ENCODE results near the gene LDLR.
A peak's percentile ranks its signal among the peaks of the same experiment; 100 is the strongest.
"Not testable (repeated sequence)": the region's sequence is repeated elsewhere in the genome, so short reads cannot be mapped to it uniquely, and the experiment has no call there.

LDLR gene

DNA sequence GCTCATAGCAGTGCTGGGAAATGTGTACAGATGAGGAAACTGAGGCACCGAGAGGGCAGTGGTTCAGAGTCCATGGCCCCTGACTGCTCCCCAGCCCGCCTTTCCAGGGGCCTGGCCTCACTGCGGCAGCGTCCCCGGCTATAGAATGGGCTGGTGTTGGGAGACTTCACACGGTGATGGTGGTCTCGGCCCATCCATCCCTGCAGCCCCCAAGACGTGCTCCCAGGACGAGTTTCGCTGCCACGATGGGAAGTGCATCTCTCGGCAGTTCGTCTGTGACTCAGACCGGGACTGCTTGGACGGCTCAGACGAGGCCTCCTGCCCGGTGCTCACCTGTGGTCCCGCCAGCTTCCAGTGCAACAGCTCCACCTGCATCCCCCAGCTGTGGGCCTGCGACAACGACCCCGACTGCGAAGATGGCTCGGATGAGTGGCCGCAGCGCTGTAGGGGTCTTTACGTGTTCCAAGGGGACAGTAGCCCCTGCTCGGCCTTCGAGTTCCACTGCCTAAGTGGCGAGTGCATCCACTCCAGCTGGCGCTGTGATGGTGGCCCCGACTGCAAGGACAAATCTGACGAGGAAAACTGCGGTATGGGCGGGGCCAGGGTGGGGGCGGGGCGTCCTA, 15.9 kb downstream of the LDLR start:
- no peak for DNase-seq (ENCODE audit: low spot score)

DNA sequence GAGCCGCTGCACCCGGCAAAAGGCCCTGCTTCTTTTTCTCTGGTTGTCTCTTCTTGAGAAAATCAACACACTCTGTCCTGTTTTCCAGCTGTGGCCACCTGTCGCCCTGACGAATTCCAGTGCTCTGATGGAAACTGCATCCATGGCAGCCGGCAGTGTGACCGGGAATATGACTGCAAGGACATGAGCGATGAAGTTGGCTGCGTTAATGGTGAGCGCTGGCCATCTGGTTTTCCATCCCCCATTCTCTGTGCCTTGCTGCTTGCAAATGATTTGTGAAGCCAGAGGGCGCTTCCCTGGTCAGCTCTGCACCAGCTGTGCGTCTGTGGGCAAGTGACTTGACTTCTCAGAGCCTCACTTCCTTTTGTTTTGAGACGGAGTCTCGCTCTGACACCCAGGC, 17.2 kb downstream of the LDLR start:
- DNase-seq (ENCODE audit: low spot score): no peak

DNA sequence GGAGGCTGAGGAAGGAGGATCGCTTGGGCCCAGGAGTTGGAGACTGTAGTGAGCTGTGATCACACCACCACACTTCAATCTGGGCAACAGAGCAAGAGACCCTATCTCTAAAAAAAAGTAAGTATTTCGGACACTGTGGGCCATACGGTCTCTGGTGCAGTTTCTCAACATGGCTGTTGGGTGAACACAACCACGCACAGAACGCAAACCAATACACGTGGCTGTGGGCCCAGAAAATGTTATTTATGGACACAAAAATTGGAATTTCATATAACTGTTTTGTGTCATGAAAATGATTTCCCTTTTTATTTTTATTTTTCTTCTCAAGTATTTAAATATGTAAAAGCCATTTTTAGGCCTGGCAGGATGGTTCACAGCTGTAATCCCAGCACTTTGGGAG, 19.5 kb downstream of the LDLR start:
- DNase-seq (ENCODE audit: low spot score): no peak

DNA sequence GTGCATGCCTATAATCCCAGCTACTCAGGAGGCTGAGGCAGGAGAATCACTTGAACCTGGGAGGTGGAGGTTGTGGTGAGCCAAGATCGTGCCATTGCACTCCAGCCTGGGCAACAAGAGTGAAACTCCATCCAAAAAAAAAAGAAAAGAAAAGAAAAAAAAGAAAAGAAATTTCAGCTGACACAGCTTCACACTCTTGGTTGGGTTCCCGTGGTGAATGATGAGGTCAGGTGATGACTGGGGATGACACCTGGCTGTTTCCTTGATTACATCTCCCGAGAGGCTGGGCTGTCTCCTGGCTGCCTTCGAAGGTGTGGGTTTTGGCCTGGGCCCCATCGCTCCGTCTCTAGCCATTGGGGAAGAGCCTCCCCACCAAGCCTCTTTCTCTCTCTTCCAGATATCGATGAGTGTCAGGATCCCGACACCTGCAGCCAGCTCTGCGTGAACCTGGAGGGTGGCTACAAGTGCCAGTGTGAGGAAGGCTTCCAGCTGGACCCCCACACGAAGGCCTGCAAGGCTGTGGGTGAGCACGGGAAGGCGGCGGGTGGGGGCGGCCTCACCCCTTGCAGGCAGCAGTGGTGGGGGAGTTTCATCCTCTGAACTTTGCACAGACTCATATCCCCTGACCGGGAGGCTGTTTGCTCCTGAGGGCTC, 22.0 kb downstream of the LDLR start:
- no peak for DNase-seq (ENCODE audit: low spot score)

DNA sequence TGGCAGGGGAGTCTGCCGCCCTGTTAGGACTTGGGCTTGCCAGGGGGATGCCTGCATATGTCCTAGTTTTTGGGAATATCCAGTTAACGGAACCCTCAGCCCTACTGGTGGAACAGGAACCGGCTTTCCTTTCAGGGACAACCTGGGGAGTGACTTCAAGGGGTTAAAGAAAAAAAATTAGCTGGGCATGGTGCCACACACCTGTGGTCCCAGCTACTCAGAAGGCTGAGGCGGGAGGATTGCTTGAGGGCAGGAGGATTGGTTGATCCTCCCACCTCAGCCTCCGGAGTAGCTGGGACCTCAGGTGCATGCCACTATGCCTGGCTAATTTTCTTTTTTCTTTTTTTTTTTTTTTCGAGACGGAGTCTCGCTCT, 22.5 kb downstream of the LDLR start:
- DNase-seq (ENCODE audit: low spot score): no peak

DNA sequence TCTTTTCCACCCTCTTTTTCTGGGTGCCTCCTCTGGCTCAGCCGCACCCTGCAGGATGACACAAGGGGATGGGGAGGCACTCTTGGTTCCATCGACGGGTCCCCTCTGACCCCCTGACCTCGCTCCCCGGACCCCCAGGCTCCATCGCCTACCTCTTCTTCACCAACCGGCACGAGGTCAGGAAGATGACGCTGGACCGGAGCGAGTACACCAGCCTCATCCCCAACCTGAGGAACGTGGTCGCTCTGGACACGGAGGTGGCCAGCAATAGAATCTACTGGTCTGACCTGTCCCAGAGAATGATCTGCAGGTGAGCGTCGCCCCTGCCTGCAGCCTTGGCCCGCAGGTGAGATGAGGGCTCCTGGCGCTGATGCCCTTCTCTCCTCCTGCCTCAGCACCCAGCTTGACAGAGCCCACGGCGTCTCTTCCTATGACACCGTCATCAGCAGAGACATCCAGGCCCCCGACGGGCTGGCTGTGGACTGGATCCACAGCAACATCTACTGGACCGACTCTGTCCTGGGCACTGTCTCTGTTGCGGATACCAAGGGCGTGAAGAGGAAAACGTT, 24.0 kb downstream of the LDLR start:
- no peak for DNase-seq (ENCODE audit: low spot score)

DNA sequence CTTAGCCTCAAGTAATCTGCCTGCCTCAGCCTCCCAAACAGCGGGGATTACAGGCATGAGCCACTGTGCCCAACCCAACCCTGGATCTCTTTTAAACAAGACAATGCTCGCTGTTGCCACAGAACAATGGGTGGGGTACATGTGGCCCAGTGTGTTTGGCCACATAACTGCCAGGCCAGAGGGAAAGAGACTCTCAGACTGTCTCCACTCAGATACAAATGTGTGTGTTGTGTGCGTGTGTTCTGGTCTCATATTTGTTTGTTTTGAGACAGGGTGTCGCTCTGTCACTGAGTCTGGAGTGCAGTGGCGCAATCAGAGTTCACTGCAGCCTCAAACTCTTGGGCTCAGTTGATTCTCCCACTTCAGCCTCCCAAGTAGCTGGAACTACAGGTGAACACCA, 25.8 kb downstream of the LDLR start:
- DNase-seq (ENCODE audit: low spot score): no peak

DNA sequence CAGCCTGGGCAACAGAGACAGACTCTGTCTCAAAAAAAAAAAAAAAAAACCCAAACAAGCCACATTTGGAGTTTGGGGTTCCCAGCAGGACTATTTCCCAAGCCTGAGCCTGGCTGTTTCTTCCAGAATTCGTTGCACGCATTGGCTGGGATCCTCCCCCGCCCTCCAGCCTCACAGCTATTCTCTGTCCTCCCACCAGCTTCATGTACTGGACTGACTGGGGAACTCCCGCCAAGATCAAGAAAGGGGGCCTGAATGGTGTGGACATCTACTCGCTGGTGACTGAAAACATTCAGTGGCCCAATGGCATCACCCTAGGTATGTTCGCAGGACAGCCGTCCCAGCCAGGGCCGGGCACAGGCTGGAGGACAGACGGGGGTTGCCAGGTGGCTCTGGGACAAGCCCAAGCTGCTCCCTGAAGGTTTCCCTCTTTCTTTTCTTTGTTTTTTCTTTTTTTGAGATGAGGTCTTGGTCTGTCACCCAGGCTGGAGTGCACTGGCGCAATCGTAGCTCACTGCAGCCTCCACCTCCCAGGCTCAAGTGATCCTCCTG, 26.7 kb downstream of the LDLR start:
- no peak for DNase-seq (ENCODE audit: low spot score)

DNA sequence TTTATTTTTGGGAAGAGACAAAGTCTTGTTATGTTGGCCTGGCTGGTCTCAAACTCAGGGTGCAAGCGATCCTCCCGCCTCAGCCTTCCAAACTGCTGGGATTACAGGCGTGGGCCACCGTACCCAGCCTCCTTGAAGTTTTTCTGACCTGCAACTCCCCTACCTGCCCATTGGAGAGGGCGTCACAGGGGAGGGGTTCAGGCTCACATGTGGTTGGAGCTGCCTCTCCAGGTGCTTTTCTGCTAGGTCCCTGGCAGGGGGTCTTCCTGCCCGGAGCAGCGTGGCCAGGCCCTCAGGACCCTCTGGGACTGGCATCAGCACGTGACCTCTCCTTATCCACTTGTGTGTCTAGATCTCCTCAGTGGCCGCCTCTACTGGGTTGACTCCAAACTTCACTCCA, 27.2 kb downstream of the LDLR start:
- DNase-seq (ENCODE audit: low spot score): no peak

DNA sequence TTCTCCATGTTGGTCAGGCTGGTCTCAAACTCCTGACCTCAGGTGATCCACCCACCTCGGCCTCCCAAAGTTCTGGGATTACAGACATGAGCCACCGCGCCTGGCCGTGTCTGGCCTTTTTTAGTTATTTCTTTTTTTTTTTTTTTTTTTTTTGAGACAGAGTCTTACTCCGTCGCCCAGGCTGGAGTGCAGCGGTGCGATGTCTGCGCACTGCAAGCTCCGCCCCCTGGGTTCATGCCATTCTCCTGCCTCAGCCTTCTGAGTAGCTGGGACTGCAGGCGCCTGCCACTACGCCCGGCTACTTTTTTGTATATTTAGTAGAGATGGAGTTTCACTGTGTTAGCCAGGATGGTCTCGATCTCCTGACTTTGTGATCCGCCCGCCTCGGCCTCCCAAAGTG, 32.7 kb downstream of the LDLR start:
- DNase-seq (ENCODE audit: low spot score): not testable (repeated sequence)

DNA sequence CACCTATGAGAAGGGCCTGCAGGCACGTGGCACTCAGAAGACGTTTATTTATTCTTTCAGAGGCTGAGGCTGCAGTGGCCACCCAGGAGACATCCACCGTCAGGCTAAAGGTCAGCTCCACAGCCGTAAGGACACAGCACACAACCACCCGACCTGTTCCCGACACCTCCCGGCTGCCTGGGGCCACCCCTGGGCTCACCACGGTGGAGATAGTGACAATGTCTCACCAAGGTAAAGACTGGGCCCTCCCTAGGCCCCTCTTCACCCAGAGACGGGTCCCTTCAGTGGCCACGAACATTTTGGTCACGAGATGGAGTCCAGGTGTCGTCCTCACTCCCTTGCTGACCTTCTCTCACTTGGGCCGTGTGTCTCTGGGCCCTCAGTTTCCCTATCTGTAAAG, 33.9 kb downstream of the LDLR start:
- no peak for DNase-seq (ENCODE audit: low spot score)

DNA sequence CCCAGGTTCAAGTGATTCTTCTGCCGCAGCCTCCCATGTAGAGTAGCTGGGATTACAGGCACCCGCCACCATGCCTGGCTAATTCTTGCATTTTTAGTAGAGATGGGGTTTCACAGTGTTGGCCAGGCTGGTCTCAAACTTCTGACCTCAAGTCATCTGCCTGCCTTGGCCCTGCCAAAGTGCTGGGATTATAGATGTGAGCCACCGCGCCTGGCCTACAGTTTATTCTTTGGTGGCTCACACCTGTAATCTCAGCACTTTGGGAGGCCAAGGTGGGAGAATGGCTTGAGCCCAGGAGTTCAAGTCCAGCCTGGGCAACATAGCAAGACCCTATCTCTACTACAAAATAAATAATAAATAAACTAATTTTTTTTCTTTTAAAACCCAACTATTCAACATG, 34.9 kb downstream of the LDLR start:
- not testable (repeated sequence) for DNase-seq (ENCODE audit: low spot score)

DNA sequence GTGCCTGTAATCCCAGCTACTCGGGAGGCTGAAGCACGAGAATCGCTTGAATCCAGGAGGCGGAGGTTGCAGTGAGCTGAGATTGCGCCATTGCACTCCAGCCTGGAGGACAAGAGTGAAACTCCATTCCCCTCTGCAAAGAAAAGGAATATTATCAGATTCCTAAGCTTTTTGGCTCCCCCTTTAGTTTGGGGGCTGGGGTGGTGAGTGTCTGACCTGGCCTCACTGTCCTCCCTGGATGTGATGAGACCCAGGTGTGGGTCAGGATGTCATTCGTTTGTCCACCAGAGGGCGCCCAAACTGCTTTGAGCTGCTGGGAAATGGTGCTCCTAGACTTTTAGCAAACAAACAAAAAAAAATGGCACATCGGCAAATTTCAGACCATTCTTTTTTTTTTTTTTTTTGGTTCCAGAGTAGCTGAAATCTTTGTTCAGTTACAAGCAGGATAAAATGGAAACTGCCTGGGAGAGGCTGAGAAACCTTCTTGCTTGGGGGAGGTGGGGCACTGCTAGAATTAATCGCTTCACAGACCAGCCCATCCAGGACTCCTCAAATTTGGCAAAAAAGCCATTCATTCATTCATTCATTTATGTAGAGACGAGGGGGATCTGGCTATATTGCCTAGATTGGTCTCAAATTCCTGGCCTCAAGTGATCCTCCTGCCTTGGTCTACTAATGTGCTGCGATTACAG, 36.9 kb downstream of the LDLR start:
- DNase-seq (ENCODE audit: low spot score): peak; percentile 78

DNA sequence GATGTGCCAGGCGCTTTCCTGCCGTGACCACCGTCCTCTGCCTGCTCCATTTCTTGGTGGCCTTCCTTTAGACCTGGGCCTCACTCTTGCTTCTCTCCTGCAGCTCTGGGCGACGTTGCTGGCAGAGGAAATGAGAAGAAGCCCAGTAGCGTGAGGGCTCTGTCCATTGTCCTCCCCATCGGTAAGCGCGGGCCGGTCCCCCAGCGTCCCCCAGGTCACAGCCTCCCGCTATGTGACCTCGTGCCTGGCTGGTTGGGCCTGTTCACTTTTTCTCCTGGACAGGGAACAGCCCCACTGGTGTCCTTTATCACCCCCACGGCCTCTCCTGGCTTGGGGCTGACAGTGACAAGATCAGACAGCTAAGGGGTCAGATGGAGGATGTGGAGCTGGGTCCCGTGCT, 38.6 kb downstream of the LDLR start:
- DNase-seq (ENCODE audit: low spot score): no peak

DNA sequence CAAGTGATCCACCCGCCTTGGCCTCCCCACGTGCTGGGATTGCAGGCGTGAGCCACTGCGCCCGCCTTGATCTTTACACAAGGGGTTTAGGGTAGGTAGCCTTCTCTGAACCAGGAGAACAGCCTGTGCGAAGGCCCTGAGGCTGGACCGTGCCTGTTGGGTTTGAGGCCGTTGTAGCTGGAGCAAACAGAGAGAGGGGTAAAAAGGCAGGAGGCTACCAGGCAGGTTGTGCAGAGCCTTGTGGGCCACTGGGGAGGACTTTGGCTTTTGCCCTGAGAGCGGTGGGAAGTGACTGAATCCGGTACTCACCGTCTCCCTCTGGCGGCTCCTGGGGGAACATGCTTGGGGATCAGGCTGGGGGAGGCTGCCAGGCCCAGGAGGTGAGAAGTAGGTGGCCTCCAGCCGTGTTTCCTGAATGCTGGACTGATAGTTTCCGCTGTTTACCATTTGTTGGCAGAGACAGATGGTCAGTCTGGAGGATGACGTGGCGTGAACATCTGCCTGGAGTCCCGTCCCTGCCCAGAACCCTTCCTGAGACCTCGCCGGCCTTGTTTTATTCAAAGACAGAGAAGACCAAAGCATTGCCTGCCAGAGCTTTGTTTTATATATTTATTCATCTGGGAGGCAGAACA, 41.7 kb downstream of the LDLR start:
- peak; percentile 87 for DNase-seq (ENCODE audit: low spot score)

DNA sequence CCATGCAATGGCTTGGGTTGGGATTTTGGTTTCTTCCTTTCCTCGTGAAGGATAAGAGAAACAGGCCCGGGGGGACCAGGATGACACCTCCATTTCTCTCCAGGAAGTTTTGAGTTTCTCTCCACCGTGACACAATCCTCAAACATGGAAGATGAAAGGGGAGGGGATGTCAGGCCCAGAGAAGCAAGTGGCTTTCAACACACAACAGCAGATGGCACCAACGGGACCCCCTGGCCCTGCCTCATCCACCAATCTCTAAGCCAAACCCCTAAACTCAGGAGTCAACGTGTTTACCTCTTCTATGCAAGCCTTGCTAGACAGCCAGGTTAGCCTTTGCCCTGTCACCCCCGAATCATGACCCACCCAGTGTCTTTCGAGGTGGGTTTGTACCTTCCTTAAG, 42.2 kb downstream of the LDLR start:
- DNase-seq (ENCODE audit: low spot score): no peak

DNA sequence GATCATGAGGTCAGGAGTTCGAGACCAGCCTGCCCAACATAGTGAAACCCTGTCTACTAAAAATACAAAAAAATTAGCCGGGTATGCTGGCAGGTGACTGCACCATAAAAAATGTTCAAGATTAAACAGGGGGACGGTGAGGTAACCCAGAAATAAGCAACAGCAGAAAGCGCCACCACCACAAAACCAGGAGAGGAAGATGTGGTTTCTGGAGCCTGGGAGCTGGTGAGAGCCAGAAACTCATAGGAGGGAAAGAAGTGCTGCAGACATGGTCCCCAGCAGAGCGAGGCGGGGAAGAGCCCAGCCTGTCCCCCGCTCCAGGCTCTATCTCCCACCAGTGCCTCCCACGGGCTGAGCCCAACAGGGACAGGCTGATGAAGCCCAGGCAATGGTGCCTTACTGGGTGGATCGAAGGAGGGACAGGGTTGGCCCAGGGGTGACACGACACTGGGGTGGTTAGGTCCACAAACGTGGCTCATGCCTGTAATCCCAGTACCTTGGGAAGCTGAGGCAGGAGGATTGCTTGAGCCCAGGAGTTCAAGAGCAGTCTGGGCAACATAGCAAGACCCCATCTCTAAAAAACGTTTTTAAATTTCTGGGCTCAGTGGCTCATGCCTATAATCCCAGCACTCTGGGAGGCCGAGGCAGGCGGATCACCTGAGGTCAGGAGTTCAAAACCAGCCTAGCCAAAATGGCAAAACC, 47.3 kb downstream of the LDLR start:
- no peak for DNase-seq (ENCODE audit: low spot score)

DNA sequence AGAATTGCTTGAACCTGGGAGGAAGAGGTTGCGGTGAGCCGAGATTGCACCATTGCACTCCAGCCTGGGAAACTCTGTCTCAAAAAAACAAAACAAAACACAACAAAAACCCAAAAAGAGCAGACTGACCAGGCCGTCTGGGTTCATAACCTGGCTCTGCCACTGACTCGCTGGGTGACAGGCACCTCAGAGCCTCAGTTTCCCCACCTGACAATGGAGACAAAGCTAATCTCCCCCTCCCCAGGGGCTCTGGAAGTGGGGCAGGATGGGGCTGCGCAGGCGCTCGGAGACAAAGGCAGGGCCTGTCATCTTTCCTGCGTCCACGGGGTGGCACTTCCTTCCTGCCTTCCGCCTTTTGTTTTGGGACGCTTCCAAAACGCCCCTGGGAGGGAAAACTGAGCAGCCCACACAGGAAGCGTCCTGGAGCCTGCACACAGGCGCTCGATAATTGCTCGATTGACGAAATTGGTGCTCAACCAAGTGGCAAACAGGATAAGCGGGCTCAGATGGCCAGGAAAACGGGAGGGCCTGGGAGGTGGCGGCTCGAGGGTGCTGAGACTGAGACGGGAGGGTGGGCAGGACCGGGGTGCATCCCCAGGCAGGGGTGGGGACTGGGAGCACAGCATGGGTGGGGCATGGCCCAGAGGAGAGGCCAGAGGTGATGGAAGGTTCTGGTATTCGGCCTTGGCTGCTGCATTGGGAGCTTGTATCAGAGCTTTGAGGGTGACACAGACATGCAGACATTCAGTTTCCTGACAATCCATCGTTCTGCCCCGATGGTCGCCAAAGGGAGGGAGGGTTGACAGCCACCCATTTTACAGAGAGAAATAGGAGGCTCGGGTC, 48.5 kb downstream of the LDLR start:
- DNase-seq (ENCODE audit: low spot score): peak; percentile 91

DNA sequence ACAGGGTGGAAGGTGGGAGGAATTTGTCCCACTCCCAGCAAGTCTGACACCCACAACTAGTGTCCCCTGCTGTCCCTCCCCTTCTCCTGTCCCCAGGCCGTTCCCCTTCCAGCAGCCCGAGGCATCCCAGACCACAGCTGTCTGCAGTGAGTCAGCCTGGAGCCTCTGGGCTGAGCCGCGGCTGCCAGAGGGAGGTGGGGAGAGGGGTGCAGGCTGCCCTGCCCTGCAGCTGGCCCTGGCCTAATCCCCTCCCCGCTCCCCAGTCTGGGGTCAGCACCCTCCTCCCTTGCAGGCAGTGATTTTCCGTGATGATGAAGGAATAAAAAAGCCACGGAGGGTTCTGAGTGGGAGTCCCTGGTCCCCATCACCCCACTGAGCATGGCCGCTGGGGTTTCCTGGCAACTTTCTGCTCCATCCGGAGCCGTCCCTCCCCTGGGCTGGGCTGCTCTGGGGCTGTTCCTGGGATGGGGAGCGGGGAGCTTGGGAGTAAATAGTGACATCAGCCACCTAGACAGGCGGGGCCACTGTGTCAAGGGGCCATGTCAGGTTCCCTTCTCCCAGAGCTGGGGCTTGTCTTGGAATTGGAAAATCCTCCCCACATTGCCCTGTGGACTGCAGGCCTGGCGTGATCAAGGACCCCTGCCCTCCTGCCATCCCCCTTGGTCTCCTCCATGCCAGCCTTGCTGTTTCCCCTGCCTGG, 49.5 kb downstream of the LDLR start:
- peak; percentile 85 for DNase-seq (ENCODE audit: low spot score)

DNA sequence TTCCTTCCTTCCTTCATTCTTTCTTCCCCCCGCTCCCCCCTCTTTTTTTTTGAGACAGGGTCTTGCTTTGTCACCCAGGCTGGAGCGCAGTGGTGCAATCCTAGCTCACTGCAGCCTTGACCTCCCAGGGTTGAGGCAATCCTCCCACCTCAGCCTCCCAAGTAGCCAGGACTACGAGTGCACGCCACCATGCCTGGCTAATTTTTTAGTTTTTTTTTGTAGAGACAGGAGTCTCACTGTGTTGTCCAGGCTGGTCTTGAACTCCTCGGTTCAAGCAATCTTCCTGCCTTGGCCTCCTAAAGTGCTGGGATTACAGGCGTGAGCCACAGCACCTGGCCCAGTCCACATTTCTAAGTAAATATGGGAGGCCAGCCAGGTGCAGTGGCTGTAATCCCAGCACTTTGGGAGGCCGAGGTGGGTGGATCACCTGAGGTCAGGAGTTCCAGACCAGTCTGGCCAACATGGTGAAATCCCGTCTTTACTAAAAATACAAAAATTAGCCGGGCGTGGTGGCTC, 50.8 kb downstream of the LDLR start:
- not testable (repeated sequence) for DNase-seq (ENCODE audit: low spot score)

Data from AG20443 (cell line).